ENCODE data around the gene POLR1A. TPM values are rescaled to one million over a fixed set of nuclear protein-coding genes. Genes with fewer than 3 reads are reported as not detected.

The POLR1A gene
- total RNA-seq, 4 donors from 2014 or later, result 15.6 to 21.7 (median 17.7) TPM

DNA sequence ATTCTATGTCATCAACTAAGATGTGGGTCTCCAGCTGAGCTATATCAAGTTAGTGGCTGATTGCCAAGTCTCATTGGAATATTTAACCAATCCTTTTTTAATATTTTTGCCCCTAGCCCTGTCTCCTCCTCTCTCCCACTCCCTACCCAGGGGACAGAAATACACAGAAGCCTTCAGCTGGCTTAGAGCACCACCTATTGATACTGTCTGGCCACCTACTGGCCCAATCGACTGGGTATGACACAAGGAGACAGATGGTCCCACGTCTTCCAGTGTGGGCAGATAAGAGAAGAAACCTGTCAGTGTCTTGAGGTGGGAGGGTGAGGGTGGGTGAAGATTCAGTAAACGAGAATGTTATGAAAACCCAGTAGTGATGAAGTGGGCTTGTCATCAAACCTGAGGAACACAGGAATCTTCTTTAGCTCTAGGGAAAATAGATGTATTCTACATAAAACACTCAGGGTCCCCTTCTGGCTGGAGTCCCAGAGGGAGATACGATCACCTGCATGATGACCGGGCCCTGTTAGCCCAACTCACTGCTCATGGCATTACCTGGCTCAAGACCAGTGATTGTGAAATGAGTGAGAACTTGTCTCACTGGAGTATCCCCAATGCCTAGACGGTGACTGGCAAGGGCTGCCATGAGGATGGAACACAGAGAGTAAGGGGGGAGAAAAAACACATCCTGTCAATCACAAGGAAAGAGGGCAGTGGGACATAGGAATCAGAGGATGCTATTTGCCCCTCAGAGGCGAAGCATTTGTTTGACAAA lies 26.7 kb downstream of the POLR1A start:
- Histone ChIP-seq H3K9me3 (no peaks in the 10 kb centered on the region), H3K4me3 (no peak overlapping the region), H3K36me3 (peaks cover 0 to 75% of the 10 kb centered on the region in 2 donors), H3K27ac (no peak overlapping the region), H3K4me1 (peaks cover 0 to 28% (median 0%) of the 10 kb centered on the region in 3 donors), H3K27me3 (no peaks in the 10 kb centered on the region)
- 57 to 64% methylated on average over 5 of the region's 7 CpGs for WGBS, 2 donors (ENCODE audit: low coverage in 1 of 2)
- TF ChIP-seq POLR2AphosphoS5 (IDR thresholded peaks at IDR 0.05), result no peak
- TF ChIP-seq, protein P1, sequence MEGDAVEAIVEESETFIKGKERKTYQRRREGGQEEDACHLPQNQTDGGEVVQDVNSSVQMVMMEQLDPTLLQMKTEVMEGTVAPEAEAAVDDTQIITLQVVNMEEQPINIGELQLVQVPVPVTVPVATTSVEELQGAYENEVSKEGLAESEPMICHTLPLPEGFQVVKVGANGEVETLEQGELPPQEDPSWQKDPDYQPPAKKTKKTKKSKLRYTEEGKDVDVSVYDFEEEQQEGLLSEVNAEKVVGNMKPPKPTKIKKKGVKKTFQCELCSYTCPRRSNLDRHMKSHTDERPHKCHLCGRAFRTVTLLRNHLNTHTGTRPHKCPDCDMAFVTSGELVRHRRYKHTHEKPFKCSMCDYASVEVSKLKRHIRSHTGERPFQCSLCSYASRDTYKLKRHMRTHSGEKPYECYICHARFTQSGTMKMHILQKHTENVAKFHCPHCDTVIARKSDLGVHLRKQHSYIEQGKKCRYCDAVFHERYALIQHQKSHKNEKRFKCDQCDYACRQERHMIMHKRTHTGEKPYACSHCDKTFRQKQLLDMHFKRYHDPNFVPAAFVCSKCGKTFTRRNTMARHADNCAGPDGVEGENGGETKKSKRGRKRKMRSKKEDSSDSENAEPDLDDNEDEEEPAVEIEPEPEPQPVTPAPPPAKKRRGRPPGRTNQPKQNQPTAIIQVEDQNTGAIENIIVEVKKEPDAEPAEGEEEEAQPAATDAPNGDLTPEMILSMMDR (IDR thresholded peaks at IDR 0.05), result peak in 3 of 4 experiments; percentile 34 to 59 (median 51)
- peak; percentile 39 for ATAC-seq

DNA sequence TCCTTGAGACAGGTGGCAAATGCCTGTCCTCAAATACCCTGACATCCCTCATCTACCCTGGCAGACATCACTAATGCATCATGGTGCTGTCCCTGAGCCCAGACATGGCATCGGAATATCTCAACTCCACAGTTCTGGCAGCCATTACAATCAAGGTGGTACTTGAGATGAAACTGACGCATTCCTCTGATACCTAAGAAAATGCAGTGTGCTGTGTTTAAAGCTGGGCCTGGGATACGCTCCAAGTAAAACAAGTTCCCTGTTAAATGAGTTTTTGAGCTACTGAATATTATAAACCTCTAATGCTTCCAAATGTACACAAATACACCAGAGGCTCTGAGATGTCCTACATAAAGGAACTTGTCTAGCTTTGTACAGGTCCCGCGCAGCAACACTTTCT lies 29.8 kb downstream of the POLR1A start:
- ATAC-seq, result no peak
- Histone ChIP-seq H3K27ac (no peak overlapping the region), H3K9me3 (no peaks in the 10 kb centered on the region), H3K27me3 (no peaks in the 10 kb centered on the region), H3K4me1 (peaks cover 0 to 48% (median 10%) of the 10 kb centered on the region in 3 donors), H3K36me3 (peaks cover 0 to 64% of the 10 kb centered on the region in 2 donors), H3K4me3 (no peak overlapping the region)
- TF ChIP-seq POLR2AphosphoS5 (IDR thresholded peaks at IDR 0.05), result no peak
- TF ChIP-seq, protein P1 (IDR thresholded peaks at IDR 0.05), result no peak
- TF ChIP-seq EP300 (IDR thresholded peaks at IDR 0.05), result no peak
- TF ChIP-seq POLR2A (IDR thresholded peaks at IDR 0.05), result no peak
- WGBS, 2 donors (ENCODE audit: low coverage in 1 of 2), result 53 to 85% methylated on average over 5 of the region's 5 CpGs

DNA sequence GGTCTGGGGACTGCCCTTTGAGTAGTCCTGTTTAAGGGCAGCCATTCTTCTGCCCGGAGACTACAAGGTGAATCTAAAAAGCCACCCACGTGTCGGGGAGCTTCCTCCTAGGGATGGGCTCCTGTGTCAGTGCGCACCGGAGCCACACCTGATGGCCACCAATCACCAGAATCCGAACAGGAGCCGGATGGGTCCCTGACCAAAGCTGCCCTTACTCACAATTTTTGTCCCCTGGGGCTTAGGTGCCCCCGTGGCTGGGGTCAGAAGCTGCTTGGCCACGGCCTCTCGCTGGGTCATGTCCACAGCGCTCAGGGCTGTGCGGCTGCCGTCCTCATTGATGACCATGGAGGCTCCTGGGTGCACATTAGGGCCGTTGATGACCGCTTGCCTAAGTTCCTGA lies 30.9 kb downstream of the POLR1A start:
- ATAC-seq, result no peak
- Histone ChIP-seq H3K36me3 (peaks cover 0 to 62% of the 10 kb centered on the region in 2 donors), H3K27ac (no peak overlapping the region), H3K4me1 (peaks cover 0 to 38% (median 10%) of the 10 kb centered on the region in 3 donors), H3K4me3 (no peak overlapping the region), H3K9me3 (no peaks in the 10 kb centered on the region), H3K27me3 (no peaks in the 10 kb centered on the region)
- TF ChIP-seq POLR2A (IDR thresholded peaks at IDR 0.05), result no peak
- no peak for TF ChIP-seq POLR2AphosphoS5 (IDR thresholded peaks at IDR 0.05)
- TF ChIP-seq EP300 (IDR thresholded peaks at IDR 0.05), result no peak
- TF ChIP-seq, protein P1 (IDR thresholded peaks at IDR 0.05), result no peak
- WGBS, 2 donors (ENCODE audit: low coverage in 1 of 2), result no CpG with 5 or more reads among the region's 15 CpGs

DNA sequence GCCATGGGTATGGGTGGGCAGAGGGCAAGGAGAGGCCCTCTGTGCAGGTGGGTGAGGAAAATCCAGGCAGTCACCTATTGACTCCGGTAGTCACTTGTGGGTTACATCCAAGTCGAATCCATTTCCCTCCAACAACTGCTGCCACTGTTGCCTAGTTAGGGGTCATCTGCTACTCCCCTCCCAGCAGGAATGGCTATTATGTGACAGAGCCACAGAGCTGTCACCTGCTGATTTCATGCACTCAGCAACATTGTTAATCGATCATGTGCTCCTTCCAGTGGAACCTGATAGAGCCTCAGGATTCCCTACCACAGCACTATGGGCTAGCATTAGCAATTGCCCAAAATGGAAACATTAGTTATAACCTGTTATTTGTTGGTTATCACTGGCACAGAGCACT lies 31.4 kb downstream of the POLR1A start:
- Histone ChIP-seq H3K4me1 (peaks cover 0 to 32% (median 10%) of the 10 kb centered on the region in 3 donors), H3K27ac (no peak overlapping the region), H3K36me3 (peaks cover 0 to 62% of the 10 kb centered on the region in 2 donors), H3K9me3 (no peaks in the 10 kb centered on the region), H3K4me3 (no peak overlapping the region), H3K27me3 (no peaks in the 10 kb centered on the region)
- 100% methylated on average over 2 to 3 of the region's 3 CpGs for WGBS, 2 donors (ENCODE audit: low coverage in 1 of 2)
- TF ChIP-seq EP300 (IDR thresholded peaks at IDR 0.05), result no peak
- no peak for TF ChIP-seq POLR2A (IDR thresholded peaks at IDR 0.05)
- TF ChIP-seq, protein P1 (IDR thresholded peaks at IDR 0.05), result no peak
- no peak for TF ChIP-seq POLR2AphosphoS5 (IDR thresholded peaks at IDR 0.05)
- no peak for ATAC-seq

DNA sequence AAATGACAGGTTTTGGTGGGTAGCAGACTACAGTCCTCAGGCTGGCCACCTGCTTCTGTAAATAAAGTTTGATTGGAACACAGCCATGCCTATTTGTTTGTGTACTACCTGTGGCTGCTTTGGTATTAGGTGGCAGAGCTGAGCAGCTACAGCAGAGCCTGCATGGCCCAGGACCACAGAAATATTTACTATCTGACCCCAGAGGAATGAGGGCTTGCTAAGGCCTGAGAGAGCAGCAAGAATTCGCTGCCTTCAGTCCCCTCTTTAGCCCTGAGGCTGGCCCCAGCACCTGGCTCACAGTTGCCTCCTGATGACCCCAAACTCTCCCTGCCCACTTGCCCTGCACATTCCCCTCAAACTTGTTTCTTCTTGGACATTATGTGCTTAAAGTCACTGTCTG lies 32.5 kb downstream of the POLR1A start:
- no peaks in the 10 kb centered on the region for H3K9me3 ChIP-seq
- ATAC-seq, result no peak
- peaks cover 0 to 65% of the 10 kb centered on the region in 2 donors for H3K36me3 ChIP-seq
- peak overlapping the region in 2 of 4 donors; percentile 69 to 72 for H3K27ac ChIP-seq
- no peak overlapping the region for H3K4me3 ChIP-seq
- WGBS, 2 donors (ENCODE audit: low coverage in 1 of 2), result 86 to 100% methylated on average over 1 of the region's 1 CpG
- TF ChIP-seq, protein P1 (IDR thresholded peaks at IDR 0.05), result no peak
- TF ChIP-seq POLR2AphosphoS5 (IDR thresholded peaks at IDR 0.05) (no peak), EP300 (IDR thresholded peaks at IDR 0.05) (no peak), POLR2A (IDR thresholded peaks at IDR 0.05) (no peak)
- H3K27me3 ChIP-seq, result no peaks in the 10 kb centered on the region
- H3K4me1 ChIP-seq, result peaks cover 0 to 38% (median 10%) of the 10 kb centered on the region in 3 donors

Measured in gastroesophageal sphincter (tissue), 4 donors.